Small intestine (tissue), 7 donors: Measurements from ENCODE around the gene TMEM108. TPM values are rescaled to one million over a fixed set of nuclear protein-coding genes. Genes with fewer than 3 reads are reported as not detected.

Source experiments
- DNase-seq, 2 donors: peaks; one replicate each; pipeline versions ENCODE4 v3.0.0 to v3.0.0-alpha.2; 2013
- FAIRE-seq: peaks from 2 replicates; lab custom pipeline; 2012; peaks lifted over from hg19 to GRCh38; lab: Jason Lieb, UNC
- H3K27ac ChIP-seq, 3 donors: one replicate each; pipeline ENCODE4 v1.5.1; 2013; ENCODE audit warnings: low read length in 2 of 3, mild to moderate bottlenecking in 2 of 3, control low read depth in 1 of 3, inconsistent platforms in 1 of 3, low read depth in 1 of 3, moderate library complexity in 1 of 3
- H3K27me3 ChIP-seq, 3 donors: one replicate each; pipeline ENCODE4 v1.6.1; 2013; ENCODE audit warnings: low read length in 3 of 3, inconsistent platforms in 1 of 3; ENCODE audit not compliant: control insufficient read depth in 3 of 3, insufficient read depth in 3 of 3
- H3K36me3 ChIP-seq, 3 donors: one replicate each; pipeline ENCODE4 v1.6.1; 2013; ENCODE audit warnings: low read length in 3 of 3, inconsistent platforms in 1 of 3, low read depth in 1 of 3, mild to moderate bottlenecking in 1 of 3, moderate library complexity in 1 of 3; ENCODE audit not compliant: control insufficient read depth in 3 of 3, insufficient read depth in 2 of 3
- H3K4me1 ChIP-seq, 3 donors: one replicate each; pipeline ENCODE4 v1.6.1; 2013; ENCODE audit warnings: low read length in 2 of 3, inconsistent platforms in 1 of 3, low read depth in 1 of 3, mild to moderate bottlenecking in 1 of 3, moderate library complexity in 1 of 3; ENCODE audit not compliant: control insufficient read depth in 3 of 3, insufficient read depth in 2 of 3
- H3K4me3 ChIP-seq, 3 donors: one replicate each; pipeline ENCODE4 v1.5.1; 2013; ENCODE audit warnings: low read length in 3 of 3, control low read depth in 1 of 3, inconsistent platforms in 1 of 3, low read depth in 1 of 3, mild to moderate bottlenecking in 1 of 3, moderate library complexity in 1 of 3
- H3K9me3 ChIP-seq, 2 donors: one replicate each; pipeline ENCODE4 v1.6.1; 2013; ENCODE audit warnings: low read depth in 1 of 2, low read length in 1 of 2; ENCODE audit not compliant: control insufficient read depth in 2 of 2, insufficient read depth in 1 of 2
- WGBS, 3 donors: extraction: QIAGEN DNeasy Blood & Tissue Kit; methylation state at CpG; one replicate each; pipeline ENCODE4 v1.1.7; 2013; 5-methylcytosine and 5-hydroxymethylcytosine counted together
- polyA plus RNA-seq, 4 donors: library from polyadenylated mRNA; stranded (reverse) in 3 of 4; unstranded in 1 of 4; fragments of 200-250 nt in 3 of 4; fragments of 120-200 nt in 1 of 4; gene quantifications; one replicate each; pipeline versions ENCODE4 v1.2.1 to v1.2.3, GENCODE V29; 2013
- donor health status: healthy with polysubstance abuse.
- donor health status: control.
- donor health status: control.
- donor health status: Bipolar disorder and iron deficiency.
- donor health status: healthy.

Gene TMEM108
- polyA plus RNA-seq, 4 donors: 0.41 to 0.94 TPM; not detected in 2

- Histone ChIP-seq H3K4me1 (no peaks in the 10 kb centered on the region), H3K9me3 (peaks cover 0 to 4% of the 10 kb centered on the region in 2 donors)
Measured at GRCh38 chr3:133083395-133083794, 45.2 kb downstream of the TMEM108 start.

GRCh38 chr3:133089906-133090485 lies 51.8 kb downstream of the TMEM108 start:
- Histone ChIP-seq H3K4me3 (no peak overlapping the region), H3K9me3 (no peaks in the 10 kb centered on the region), H3K27ac (no peak overlapping the region), H3K36me3 (no peaks in the 10 kb centered on the region), H3K4me1 (no peaks in the 10 kb centered on the region), H3K27me3 (peaks cover 0 to 3% (median 0%) of the 10 kb centered on the region in 3 donors)
- FAIRE-seq (no peak), DNase-seq (no peak)
- 21 to 46% (median 22%) methylated on average over 2 of the region's 2 CpGs for WGBS, 3 donors

More at GRCh38 chr3:133083395-133083794, 45.2 kb downstream of the TMEM108 start:
- no peak for DNase-seq
- H3K27ac ChIP-seq: no peak overlapping the region
- no peaks in the 10 kb centered on the region for H3K36me3 ChIP-seq
- 3 to 26% (median 11%) methylated on average over 1 of the region's 1 CpG for WGBS, 3 donors
- no peak for FAIRE-seq
- no peak overlapping the region for H3K4me3 ChIP-seq
- peaks cover 0 to 3% (median 0%) of the 10 kb centered on the region in 3 donors for H3K27me3 ChIP-seq

GRCh38 chr3:133092681-133093080 lies 54.5 kb downstream of the TMEM108 start:
- WGBS, 3 donors: 84 to 87% (median 86%) methylated on average over 2 of the region's 2 CpGs
- FAIRE-seq (no peak), DNase-seq (no peak)
- Histone ChIP-seq H3K36me3 (no peaks in the 10 kb centered on the region), H3K27me3 (peaks cover 0 to 3% (median 0%) of the 10 kb centered on the region in 3 donors), H3K9me3 (no peaks in the 10 kb centered on the region), H3K4me1 (no peaks in the 10 kb centered on the region), H3K27ac (no peak overlapping the region), H3K4me3 (no peak overlapping the region)

DNA sequence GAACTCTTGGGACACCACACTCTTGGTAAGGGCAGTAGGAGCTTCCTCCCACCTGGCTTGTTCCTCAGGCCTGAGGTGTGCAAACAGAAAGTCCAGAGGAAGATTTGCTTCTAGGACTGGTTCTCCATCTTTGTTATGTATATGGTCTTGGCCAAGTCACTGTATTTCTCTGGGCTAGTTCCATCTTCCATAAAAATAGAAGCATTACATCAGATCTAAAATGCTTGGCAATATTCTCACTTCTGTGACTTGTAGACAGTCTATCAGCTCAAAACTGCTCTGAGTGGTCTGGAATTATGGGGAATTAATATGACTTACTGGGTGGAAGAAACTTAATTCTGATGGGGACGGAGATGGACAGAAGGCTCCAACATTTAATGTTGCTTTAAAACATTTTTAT lies 55.2 kb downstream of the TMEM108 start:
- no peaks in the 10 kb centered on the region for H3K36me3 ChIP-seq
- H3K4me3 ChIP-seq: no peak overlapping the region
- 73 to 84% (median 82%) methylated on average over 1 of the region's 1 CpG for WGBS, 3 donors
- no peak overlapping the region for H3K27ac ChIP-seq
- DNase-seq (no peak), FAIRE-seq (no peak)
- H3K9me3 ChIP-seq: no peaks in the 10 kb centered on the region
- H3K4me1 ChIP-seq: no peaks in the 10 kb centered on the region
- H3K27me3 ChIP-seq: no peaks in the 10 kb centered on the region

GRCh38 chr3:133096900-133097613 lies 58.9 kb downstream of the TMEM108 start:
- H3K36me3 ChIP-seq: no peaks in the 10 kb centered on the region
- DNase-seq (no peak), FAIRE-seq (no peak)
- H3K9me3 ChIP-seq: no peaks in the 10 kb centered on the region
- H3K4me3 ChIP-seq: no peak overlapping the region
- H3K4me1 ChIP-seq: no peaks in the 10 kb centered on the region
- WGBS, 3 donors: 29 to 36% (median 34%) methylated on average over 3 of the region's 3 CpGs
- no peaks in the 10 kb centered on the region for H3K27me3 ChIP-seq
- no peak overlapping the region for H3K27ac ChIP-seq

GRCh38 chr3:133103706-133104105 lies 65.5 kb downstream of the TMEM108 start:
- H3K4me1 ChIP-seq: no peaks in the 10 kb centered on the region
- DNase-seq: no peak
- H3K4me3 ChIP-seq: no peak overlapping the region
- no peaks in the 10 kb centered on the region for H3K9me3 ChIP-seq
- no peaks in the 10 kb centered on the region for H3K36me3 ChIP-seq
- H3K27ac ChIP-seq: no peak overlapping the region
- peaks cover 0 to 3% (median 0%) of the 10 kb centered on the region in 3 donors for H3K27me3 ChIP-seq
- FAIRE-seq: no peak

DNA sequence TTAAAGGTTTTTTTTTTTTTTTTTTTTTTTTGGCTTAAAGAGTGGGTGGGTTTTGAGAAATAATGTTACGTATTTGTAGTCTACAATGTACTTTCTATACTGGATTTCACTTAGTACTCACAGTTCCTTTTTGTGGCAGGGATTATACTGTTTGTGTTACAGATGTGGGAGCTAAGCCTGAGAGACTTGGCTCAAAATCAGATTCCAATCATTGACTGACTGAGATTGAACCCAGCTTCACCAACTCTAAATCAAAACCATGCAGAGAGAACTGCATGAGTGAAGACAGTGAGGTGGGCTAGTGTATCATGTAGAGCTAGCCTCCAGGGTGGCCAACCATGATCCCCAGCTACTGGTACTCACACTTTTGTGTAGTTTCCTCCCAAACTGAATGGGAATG lies 68.0 kb downstream of the TMEM108 start:
- H3K9me3 ChIP-seq: no peaks in the 10 kb centered on the region
- DNase-seq (no peak), FAIRE-seq (no peak)
- WGBS, 3 donors: 67 to 82% (median 72%) methylated on average over 1 of the region's 1 CpG
- peaks cover 0 to 3% (median 0%) of the 10 kb centered on the region in 3 donors for H3K27me3 ChIP-seq
- H3K36me3 ChIP-seq: no peaks in the 10 kb centered on the region
- H3K4me1 ChIP-seq: no peaks in the 10 kb centered on the region
- no peak overlapping the region for H3K4me3 ChIP-seq
- no peak overlapping the region for H3K27ac ChIP-seq

- Histone ChIP-seq H3K27me3 (no peaks in the 10 kb centered on the region), H3K4me1 (no peaks in the 10 kb centered on the region), H3K9me3 (no peaks in the 10 kb centered on the region), H3K36me3 (no peaks in the 10 kb centered on the region), H3K4me3 (no peak overlapping the region), H3K27ac (no peak overlapping the region)
- FAIRE-seq (no peak), DNase-seq (no peak)
- WGBS, 3 donors: 80 to 89% (median 86%) methylated on average over 2 of the region's 2 CpGs
Measured at GRCh38 chr3:133112666-133113065, 74.5 kb downstream of the TMEM108 start.
